NCI-H2171 (cell line): ENCODE measurements around the gene TMEM231.
"Not testable (repeated sequence)": the region's sequence is repeated elsewhere in the genome, so short reads cannot be mapped to it uniquely, and the experiment has no call there.

Experiments used
- DNase-seq: peaks from one replicate; lab custom pipeline; 2025; lab: John Stamatoyannopoulos, UW

TMEM231 gene

GRCh38 chr16:75566758-75567255 lies 10.8 kb upstream of the TMEM231 start:
- no peak for DNase-seq

- peak; percentile 81 for DNase-seq
These were observed 10.1 kb upstream of the TMEM231 start, which contains the start of gene GABARAPL2 for GRCh38 chr16:75566040-75566757. GABARAPL2 (plus strand) TSS chr16:75566379; CDS start chr16:75566487, 108 bp downstream.

GRCh38 chr16:75565640-75566039 lies 9.6 kb upstream of the TMEM231 start:
- DNase-seq = no peak

- no peak for DNase-seq
These were observed 3.7 kb upstream of the TMEM231 start for GRCh38 chr16:75559564-75560372.

GRCh38 chr16:75558846-75559401 lies 2.9 kb upstream of the TMEM231 start:
- no peak for DNase-seq

- no peak for DNase-seq
These were observed 439 bp upstream of the TMEM231 start for GRCh38 chr16:75556431-75556950.

- DNase-seq = peak; percentile 68
These were observed 792 bp downstream of the TMEM231 start for GRCh38 chr16:75555213-75555706.

GRCh38 chr16:75552951-75553350 lies 3.1 kb downstream of the TMEM231 start:
- DNase-seq = no peak

GRCh38 chr16:75550211-75550662 lies 5.8 kb downstream of the TMEM231 start:
- no peak for DNase-seq

- DNase-seq = not testable (repeated sequence)
These were observed 7.6 kb downstream of the TMEM231 start for GRCh38 chr16:75548456-75548855.

GRCh38 chr16:75546293-75546692 lies 9.8 kb downstream of the TMEM231 start:
- DNase-seq = no peak

- DNase-seq = not testable (repeated sequence)
These were observed 10.2 kb downstream of the TMEM231 start for GRCh38 chr16:75545879-75546278.

- DNase-seq = not testable (repeated sequence)
These were observed 13.6 kb downstream of the TMEM231 start for GRCh38 chr16:75542462-75542861.

- no peak for DNase-seq
These were observed 14.8 kb downstream of the TMEM231 start for GRCh38 chr16:75541236-75541635.

GRCh38 chr16:75538882-75539565 lies 17.0 kb downstream of the TMEM231 start:
- DNase-seq = not testable (repeated sequence)

GRCh38 chr16:75537776-75538175 lies 18.3 kb downstream of the TMEM231 start:
- no peak for DNase-seq

- DNase-seq = no peak
These were observed 20.2 kb downstream of the TMEM231 start, which contains the start of gene CHST5 for GRCh38 chr16:75535901-75536300. CHST5 (minus strand) TSS chr16:75536108; CDS start chr16:75530384, 5,724 bp downstream.

- DNase-seq = no peak
These were observed 20.7 kb downstream of the TMEM231 start for GRCh38 chr16:75535211-75535843.

GRCh38 chr16:75534560-75535205 lies 21.4 kb downstream of the TMEM231 start:
- no peak for DNase-seq

- DNase-seq = no peak
These were observed 23.3 kb downstream of the TMEM231 start for GRCh38 chr16:75532791-75533190.
